HCT116 (cell line): ENCODE measurements around the gene EIF3I. TPM values are rescaled to one million over a fixed set of nuclear protein-coding genes. Genes with fewer than 3 reads are reported as not detected.
A peak's percentile ranks its signal among the peaks of the same experiment; 100 is the strongest.

Source experiments
- ATAC-seq: fragments of 200-7000 bp; cut with Tn5 transposase; 2 replicates; pipeline ENCODE4 v1.9.1; 2020; ENCODE audit warnings: mild to moderate bottlenecking, moderate library complexity
- Bru-seq: library from RNA; stranded (reverse); fragments of 400-500 nt; gene quantifications from one replicate; lab custom pipeline; 2021; lab: Mats Ljungman, UMichigan
- BruChase-seq, 2 experiments: library from RNA; stranded (reverse); fragments of 400-500 nt; gene quantifications; one replicate each; lab custom pipeline; 2021; lab: Mats Ljungman, UMichigan
- BruUV-seq: library from RNA; stranded (reverse); fragments of 400-500 nt; replicated peaks from 2 replicates; lab custom pipeline; 2021; lab: Mats Ljungman, UMichigan
- CTCF ChIA-PET: fragments of 300-600 bp; sonication (Branson Sonifier 250); formaldehyde crosslinking; loops from one replicate; lab custom pipeline; 2021; ENCODE audit warnings: antibody characterized with exemption; lab: Charles Lee
- POLR2A ChIA-PET: fragments of 300-600, 350-600 bp; sonication (Branson Sonifier 250); formaldehyde crosslinking; loops from one replicate; lab custom pipeline; 2021; ENCODE audit warnings: antibody characterized with exemption; lab: Charles Lee
- RAD21 ChIA-PET, 2 experiments: fragments of 300-600 bp; sonication (Branson Sonifier 250); formaldehyde crosslinking; loops; one replicate each; lab custom pipeline; 2023; ENCODE audit warnings: low total read pairs in 2 of 2; ENCODE audit not compliant: uncharacterized antibody in 2 of 2, unreplicated experiment in 2 of 2, low non-redundant PET in 1 of 2; lab: Charles Lee
- DNase-seq: peaks from one replicate; pipeline ENCODE4 v3.0.0-alpha.2; 2010; ENCODE audit warnings: low read depth, low spot score
- H2AFZ ChIP-seq: fragments of 200-600 bp; shearing (Covaris generic), sonication (generic); 2 replicates; pipeline ENCODE4 v1.6.1; 2017; ENCODE audit warnings: low read depth, mixed run types, mixed read lengths, antibody characterized with exemption, low read length; ENCODE audit not compliant: poor library complexity, severe bottlenecking
- H3K27ac ChIP-seq: 2 replicates; pipeline ENCODE4 v1.5.1; 2012; ENCODE audit warnings: low read depth, low read length
- H3K27me3 ChIP-seq: fragments of 200-600 bp; sonication (generic); 2 replicates; pipeline ENCODE4 v1.6.1; 2016; ENCODE audit warnings: mixed run types, low read length, mixed read lengths; ENCODE audit not compliant: insufficient read depth
- H3K36me3 ChIP-seq, 2 experiments: fragments of 200-500 bp in 1 of 2; fragments of 200-600 bp in 1 of 2; sonication (Bioruptor generic) in 1 of 2; sonication (generic) in 1 of 2; 2 replicates each; pipeline versions ENCODE4 v1.5.1 to v1.6.1; 2014 to 2016; ENCODE audit warnings: low read length in 2 of 2, inconsistent platforms in 1 of 2, mixed read lengths in 1 of 2, mixed run types in 1 of 2; ENCODE audit not compliant: insufficient read depth in 2 of 2, control insufficient read depth in 1 of 2
- H3K4me1 ChIP-seq, 2 experiments: fragments of 200-600 bp in 1 of 2; sonication (generic) in 1 of 2; 2 replicates each; pipeline versions ENCODE4 v1.5.1 to v1.6.1; 2012 to 2017; ENCODE audit warnings: low read length in 2 of 2, inconsistent platforms in 1 of 2, mild to moderate bottlenecking in 1 of 2, mixed read lengths in 1 of 2, mixed run types in 1 of 2, moderate library complexity in 1 of 2; ENCODE audit not compliant: insufficient read depth in 2 of 2, control insufficient read depth in 1 of 2
- H3K4me2 ChIP-seq: fragments of 200-600 bp; sonication (generic); 2 replicates; pipeline ENCODE4 v1.6.1; 2017; ENCODE audit warnings: mixed run types, low read length, mixed read lengths
- H3K4me3 ChIP-seq, 2 experiments: fragments of 200-600 bp in 1 of 2; sonication (generic) in 1 of 2; replicated peaks in 1 of 2; 2 replicates each; pipeline ENCODE4 v1.5.1; 2011 to 2016; ENCODE audit warnings: low read length in 2 of 2, control low read depth in 1 of 2, low read depth in 1 of 2, mild to moderate bottlenecking in 1 of 2, mixed read lengths in 1 of 2, mixed run types in 1 of 2
- H3K79me2 ChIP-seq: fragments of 200-600 bp; sonication (generic); 2 replicates; pipeline ENCODE4 v1.6.1; 2017; ENCODE audit warnings: mild to moderate bottlenecking, mixed run types, low read length, moderate library complexity, mixed read lengths; ENCODE audit not compliant: insufficient read depth
- H3K9ac ChIP-seq: fragments of 200-600 bp; sonication (generic); 2 replicates; pipeline ENCODE4 v1.6.1; 2016; ENCODE audit warnings: low read length, mixed read lengths
- H3K9me2 ChIP-seq: fragments of 200-600 bp; sonication (generic), shearing (Covaris generic); 2 replicates; pipeline ENCODE4 v1.6.1; 2017; ENCODE audit warnings: mixed run types, mild to moderate bottlenecking, moderate library complexity; ENCODE audit not compliant: insufficient read depth
- H3K9me3 ChIP-seq, 2 experiments: fragments of 200-500 bp in 1 of 2; fragments of 200-600 bp in 1 of 2; sonication (Bioruptor generic) in 1 of 2; sonication (generic) in 1 of 2; 2 replicates each; pipeline ENCODE4 v1.6.1; 2014 to 2017; ENCODE audit warnings: low read length in 2 of 2, mixed read lengths in 2 of 2, inconsistent platforms in 1 of 2, low read depth in 1 of 2, mild to moderate bottlenecking in 1 of 2, mixed run types in 1 of 2, moderate library complexity in 1 of 2; ENCODE audit not compliant: control insufficient read depth in 1 of 2, insufficient read depth in 1 of 2
- H4K20me1 ChIP-seq: fragments of 200-600 bp; sonication (generic), shearing (Covaris generic); 2 replicates; pipeline ENCODE4 v1.6.1; 2017; ENCODE audit warnings: mixed run types, mild to moderate bottlenecking, moderate library complexity; ENCODE audit not compliant: insufficient read depth
- ATF3 ChIP-seq: IDR thresholded peaks from 2 replicates; pipeline ENCODE4 v1.6.1; 2012
- CBX3 ChIP-seq: IDR thresholded peaks from 2 replicates; pipeline ENCODE4 v1.6.1; 2012; ENCODE audit warnings: low read depth
- CEBPB ChIP-seq: IDR thresholded peaks from 2 replicates; pipeline ENCODE4 v1.6.1; 2012; ENCODE audit warnings: low read depth
- CTCF ChIP-seq, 3 experiments: fragments of 200-600 bp in 1 of 3; sonication (generic) in 1 of 3; IDR thresholded peaks in 2 of 3; conservative IDR thresholded peaks in 1 of 3; 2 replicates each; pipeline ENCODE4 v1.5.1; 2012 to 2017; ENCODE audit warnings: low read depth in 2 of 3, low read length in 2 of 3, antibody characterized with exemption in 1 of 3, borderline replicate concordance in 1 of 3, control low read depth in 1 of 3, mild to moderate bottlenecking in 1 of 3, mixed read lengths in 1 of 3, mixed run types in 1 of 3, moderate library complexity in 1 of 3; ENCODE audit not compliant: insufficient read depth in 1 of 3
- EGR1 ChIP-seq: IDR thresholded peaks from 2 replicates; pipeline ENCODE4 v1.6.1; 2012; ENCODE audit warnings: low read depth
- EZH2 ChIP-seq: fragments of 200-600 bp; sonication (generic); IDR thresholded peaks from 2 replicates; pipeline ENCODE4 v1.6.1; 2017; ENCODE audit warnings: antibody characterized with exemption, mixed run types
- EZH2phosphoT487 ChIP-seq: fragments of 200-600 bp; IDR thresholded peaks from 2 replicates; pipeline ENCODE4 v1.6.1; 2018; ENCODE audit warnings: antibody characterized with exemption, borderline replicate concordance
- FOSL1 ChIP-seq: IDR thresholded peaks from 2 replicates; pipeline ENCODE4 v1.6.1; 2012; ENCODE audit warnings: low read depth
- MAX ChIP-seq: IDR thresholded peaks from 2 replicates; pipeline ENCODE4 v1.6.1; 2012
- POLR2AphosphoS5 ChIP-seq: IDR thresholded peaks from 2 replicates; pipeline ENCODE4 v1.6.1; 2011; ENCODE audit warnings: mild to moderate bottlenecking, low read depth, low read length, moderate library complexity
- RAD21 ChIP-seq: IDR thresholded peaks from 2 replicates; pipeline ENCODE4 v1.6.1; 2012; ENCODE audit warnings: low read depth, mild to moderate bottlenecking
- REST ChIP-seq: IDR thresholded peaks from 2 replicates; pipeline ENCODE4 v1.6.1; 2012; ENCODE audit warnings: low read depth
- SIN3A ChIP-seq: IDR thresholded peaks from 2 replicates; pipeline ENCODE4 v1.6.1; 2012; ENCODE audit warnings: low read depth
- SP1 ChIP-seq: IDR thresholded peaks from 2 replicates; pipeline ENCODE4 v1.6.1; 2012; ENCODE audit warnings: low read depth
- SRF ChIP-seq: IDR thresholded peaks from 2 replicates; pipeline ENCODE4 v1.6.1; 2012; ENCODE audit warnings: low read depth
- ZBTB33 ChIP-seq: IDR thresholded peaks from 2 replicates; pipeline ENCODE4 v1.6.1; 2011; ENCODE audit warnings: mild to moderate bottlenecking, low read length, moderate library complexity; ENCODE audit not compliant: insufficient replicate concordance; ENCODE audit errors: extremely low read depth
- ZFX ChIP-seq: fragments of 450-650 bp; IDR thresholded peaks from 2 replicates; pipeline ENCODE4 v1.6.1; 2017
- intact Hi-C: fragments of 100-400 bp; cut with micrococcal nuclease; formaldehyde crosslinking; loops from 2 replicates; pipeline ENCODE4 v1.10.0; 2022
- long read RNA-seq: library from polyadenylated mRNA; unstranded; transcript quantifications from one replicate; pipeline ENCODE4 v2.0.0, GENCODE V29; 2021; ENCODE audit not compliant: unreplicated experiment
- polyA plus RNA-seq: library from polyadenylated mRNA; unstranded; fragments of >200 nt; gene quantifications from 2 replicates; pipeline ENCODE4 v1.2.1, GENCODE V29; 2012; ENCODE audit warnings: missing spikeins
- total RNA-seq: library from RNA; stranded (reverse); gene quantifications from one replicate; pipeline ENCODE4 v1.2.1, GENCODE V29; 2021; ENCODE audit not compliant: unreplicated experiment

EIF3I gene
- total RNA-seq = 323 TPM
- polyA plus RNA-seq = 355 and 407 TPM in 2 replicates
- percentile 96 among the genes with signal in this experiment for Bru-seq, nascent RNA
- percentile 98 among the genes with signal in this experiment for BruChase-seq, experiment 1, labeled RNA remaining after a 6-hour chase
- percentile 96 among the genes with signal in this experiment for BruChase-seq, experiment 2, labeled RNA remaining after a 2-hour chase
- long read RNA-seq, transcript EIF3I-202 (11 exons, 1,458 nt) = major isoform, 325 of 384 reads
- long read RNA-seq, partial matches to known transcripts = 51 of 384 reads
- long read RNA-seq, other reads (novel, unspliced or antisense) = 8 of 384 reads

GRCh38 chr1:32221980-32222755 is at the start of gene EIF3I, which contains the start of gene TMEM234:
Gene EIF3I (plus strand): TSS chr1:32222407. CDS start chr1:32222442, 35 bp downstream.
Gene TMEM234 (minus strand): TSS chr1:32222353. CDS start chr1:32222322, 31 bp downstream.
- Histone ChIP-seq H3K4me2 (peak within 1 kb of the TSS; percentile 96), H3K9ac (peak within 1 kb of the TSS; percentile 99), H2AFZ (no peak within 1 kb of the TSS), H3K36me3 (peaks cover 16 to 23% of the 10 kb centered on the region in 2 experiments; a peak in 3 of 4 replicates), H3K4me3 (peak within 1 kb of the TSS; percentile 96 to 99), H3K9me3 (no peaks in the 10 kb centered on the region), H3K79me2 (peaks cover 45% of the 10 kb centered on the region), H3K27me3 (no peaks in the 10 kb centered on the region), H3K27ac (peak within 1 kb of the TSS; percentile 68), H3K9me2 (no peaks in the 10 kb centered on the region), H4K20me1 (no peaks in the 10 kb centered on the region), H3K4me1 (peaks cover 15 to 35% of the 10 kb centered on the region in 2 experiments)
- peak; percentile 85 for DNase-seq
- ChIA-PET RAD21 (interaction anchor here in 1 of 2 experiments (0.7 kb wide), 1 partner anchor 19 kb away, joined by 3 read pairs; no protein-coding TSS in a partner anchor), CTCF (interaction anchor here (1.0 kb wide), 1 partner anchor 26 kb away, joined by 3 read pairs; no protein-coding TSS in a partner anchor), POLR2A (no interaction called here)
- intact Hi-C loops = no loop called here
- BruUV-seq = TSS peak; percentile 58
- peak; percentile 87 for ATAC-seq
- TF ChIP-seq CTCF (IDR thresholded peaks at IDR 0.05 in 2 of 3, conservative IDR thresholded peaks at IDR 0.05 in 1 of 3; ENCODE audit: borderline replicate concordance in 1 of 3, insufficient read depth in 1 of 3, low read depth in 2 of 3, low read length in 2 of 3) (no peak), REST (no peak), MAX (peak; percentile 84), EGR1 (peak; percentile 50), ZFX (peak; percentile 88), ZBTB33 (no peak), EZH2phosphoT487 (no peak), POLR2AphosphoS5 (peak; percentile 92), SIN3A (peak; percentile 57; the same call in 1 of the 2 replicates), CEBPB (no peak), EZH2 (no peak), RAD21 (no peak), ATF3 (no peak), SP1 (peak; percentile 52), FOSL1 (no peak), CBX3 (no peak), SRF (no peak)
